LNCaP clone FGC (cell line): ENCODE measurements around the gene TIMM13.
"Not testable (repeated sequence)": the region's sequence is repeated elsewhere in the genome, so short reads cannot be mapped to it uniquely, and the experiment has no call there.

Experiments
- DNase-seq: peaks from one replicate; pipeline ENCODE4 v3.0.0-alpha.2; 2011; ENCODE audit warnings: low read depth
- H3K4me3 ChIP-seq: 2 replicates; pipeline ENCODE4 v1.5.1; 2011; ENCODE audit warnings: mild to moderate bottlenecking, low read depth, low read length, control low read depth
- CTCF ChIP-seq: IDR thresholded peaks from 2 replicates; pipeline ENCODE4 v1.5.1; 2012; ENCODE audit warnings: mild to moderate bottlenecking; ENCODE audit not compliant: control insufficient read depth, insufficient read depth; ENCODE audit errors: extremely low read depth

The TIMM13 gene

GRCh38 chr19:2469102-2469914 lies 41.9 kb upstream of the TIMM13 start:
- no peak for DNase-seq
- TF ChIP-seq CTCF: no peak
- no peak overlapping the region for H3K4me3 ChIP-seq

- no peak for TF ChIP-seq CTCF
- no peak overlapping the region for H3K4me3 ChIP-seq
- DNase-seq: no peak
Observed at GRCh38 chr19:2468596-2468995, 41.2 kb upstream of the TIMM13 start.

GRCh38 chr19:2464389-2464788 lies 37.0 kb upstream of the TIMM13 start:
- H3K4me3 ChIP-seq: no peak overlapping the region
- DNase-seq: no peak
- TF ChIP-seq CTCF: no peak

GRCh38 chr19:2463694-2464093 lies 36.3 kb upstream of the TIMM13 start:
- not testable (repeated sequence) for DNase-seq, H3K4me3 ChIP-seq

DNA sequence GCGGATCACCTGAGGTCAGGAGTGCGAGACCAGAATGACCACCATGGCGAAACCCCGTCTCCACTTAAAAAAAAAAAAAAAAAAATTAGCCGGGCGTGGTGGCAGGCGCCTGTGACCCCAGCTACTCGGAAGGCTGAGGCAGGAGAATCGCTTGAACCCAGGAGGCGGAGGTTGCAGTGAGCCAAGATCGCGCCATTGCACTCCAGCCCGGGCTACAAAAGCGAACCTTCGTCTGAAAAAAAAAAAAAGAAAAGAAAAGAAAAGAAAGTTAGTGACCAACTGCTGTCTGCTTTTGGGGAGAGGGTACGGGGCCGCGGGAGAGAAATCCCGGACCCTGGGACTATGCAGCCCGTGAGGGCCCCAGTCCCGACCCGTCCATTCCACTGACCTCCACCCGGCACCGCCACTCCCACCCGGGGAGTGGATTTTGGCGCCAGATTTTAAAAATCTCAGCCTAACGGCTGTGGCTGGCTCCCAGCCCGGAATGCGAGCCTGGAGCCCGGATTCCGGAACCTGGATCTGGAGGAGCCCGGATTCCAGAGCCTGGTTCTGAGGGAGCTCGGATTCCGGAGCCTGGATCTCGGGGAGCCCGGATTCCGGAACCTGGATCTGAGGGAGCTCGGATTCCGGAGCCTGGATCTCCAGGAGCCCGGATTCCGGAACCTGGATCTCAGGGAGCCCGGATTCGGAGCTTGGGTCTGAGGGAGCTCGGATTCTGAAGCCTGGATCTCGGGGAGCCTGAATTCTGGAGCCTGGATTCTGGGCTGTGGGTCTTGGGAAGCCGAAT lies 35.4 kb upstream of the TIMM13 start:
- DNase-seq: peak; percentile 89
- H3K4me3 ChIP-seq: no peak overlapping the region
- no peak for TF ChIP-seq CTCF

DNA sequence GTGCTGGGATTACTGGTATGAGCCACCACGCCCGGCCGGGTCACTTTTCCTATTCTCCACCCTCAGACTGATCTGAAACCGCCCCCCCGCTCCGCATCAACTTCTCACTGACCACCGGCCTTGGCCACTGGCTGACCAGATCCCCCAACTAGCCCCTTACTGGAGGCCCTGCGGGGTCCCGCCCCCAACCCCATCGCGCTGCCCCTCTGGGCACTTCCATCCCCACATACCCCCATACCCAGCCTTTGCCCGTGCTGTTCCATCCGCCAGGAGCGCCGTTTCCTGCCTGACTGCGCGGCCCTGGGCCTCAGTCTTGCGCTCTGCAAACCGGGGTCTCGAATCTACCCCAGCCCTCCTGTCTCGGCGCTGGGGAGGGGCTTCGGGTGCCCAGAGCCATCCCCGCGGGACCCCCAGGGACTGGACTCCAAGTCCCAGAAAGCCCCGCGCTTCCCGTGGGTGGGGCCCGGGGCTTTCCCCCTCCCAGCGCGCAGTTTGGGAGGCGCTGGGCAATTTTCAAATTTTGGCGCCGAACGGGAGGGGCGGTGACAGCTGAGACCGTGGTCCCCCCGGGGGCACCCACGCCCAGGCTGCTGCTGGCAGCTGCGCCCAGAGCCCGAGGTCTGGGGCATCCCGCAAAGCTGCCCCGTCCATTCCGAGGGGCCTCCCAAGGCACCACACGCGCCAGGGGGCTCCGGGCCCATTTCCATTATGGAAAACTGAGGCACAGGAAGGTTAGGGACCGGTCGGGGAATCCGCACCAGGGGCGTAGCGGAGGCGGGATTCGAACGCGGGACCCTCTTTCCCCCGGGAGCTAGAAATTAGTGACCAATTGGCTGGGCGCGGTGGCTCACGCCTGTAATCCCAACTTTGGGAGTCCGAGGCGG lies 34.6 kb upstream of the TIMM13 start:
- H3K4me3 ChIP-seq: no peak overlapping the region
- TF ChIP-seq CTCF: no peak
- DNase-seq: no peak

DNA sequence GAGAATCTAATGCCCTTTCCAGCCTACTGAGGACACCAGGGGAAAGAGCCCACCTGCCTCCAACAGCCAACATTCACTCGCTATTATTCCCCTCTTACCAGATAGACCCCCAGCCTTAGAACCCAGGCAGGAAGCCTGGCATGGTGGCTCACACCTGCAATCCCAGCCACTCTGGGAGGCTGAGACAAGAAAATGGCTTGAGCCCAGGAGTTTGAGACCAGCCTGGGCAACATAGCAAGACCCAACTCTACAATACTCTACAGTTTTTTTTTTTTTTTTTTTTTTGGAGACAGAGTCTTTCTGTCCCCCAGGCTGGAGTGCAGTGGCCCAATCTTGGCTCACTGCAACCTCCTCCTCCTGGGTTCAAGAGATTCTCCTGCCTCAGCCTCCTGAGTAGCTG lies 32.9 kb upstream of the TIMM13 start:
- no peak for TF ChIP-seq CTCF
- H3K4me3 ChIP-seq: no peak overlapping the region
- no peak for DNase-seq

DNA sequence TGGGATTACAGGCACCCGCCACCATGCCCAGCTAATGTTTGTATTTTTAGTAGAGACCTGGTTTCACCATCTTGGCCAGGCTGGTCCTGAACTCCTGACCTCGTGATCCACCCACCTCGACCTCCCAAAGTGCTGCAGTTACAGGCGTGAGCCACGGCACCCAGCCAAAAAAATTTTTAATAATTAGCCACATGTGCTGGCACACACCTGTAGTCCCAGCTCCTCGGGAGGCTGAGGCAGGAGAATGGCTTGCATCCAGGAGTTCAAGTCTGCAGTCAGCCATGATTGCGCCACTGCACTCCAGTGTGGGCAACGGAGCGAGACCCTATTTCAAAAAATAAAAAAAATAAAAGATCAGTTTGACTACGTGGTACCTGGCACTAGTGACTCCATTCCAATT lies 31.4 kb upstream of the TIMM13 start:
- H3K4me3 ChIP-seq, DNase-seq: not testable (repeated sequence)
